ENCODE data around the gene VPS4A. TPM values are rescaled to one million over a fixed set of nuclear protein-coding genes. Genes with fewer than 3 reads are reported as not detected.

Gene VPS4A
- polyA plus RNA-seq, 1 donor (not counting 4 experiments of a cell fraction or from before 2014, with no cell fraction given): 18.2 TPM

DNA sequence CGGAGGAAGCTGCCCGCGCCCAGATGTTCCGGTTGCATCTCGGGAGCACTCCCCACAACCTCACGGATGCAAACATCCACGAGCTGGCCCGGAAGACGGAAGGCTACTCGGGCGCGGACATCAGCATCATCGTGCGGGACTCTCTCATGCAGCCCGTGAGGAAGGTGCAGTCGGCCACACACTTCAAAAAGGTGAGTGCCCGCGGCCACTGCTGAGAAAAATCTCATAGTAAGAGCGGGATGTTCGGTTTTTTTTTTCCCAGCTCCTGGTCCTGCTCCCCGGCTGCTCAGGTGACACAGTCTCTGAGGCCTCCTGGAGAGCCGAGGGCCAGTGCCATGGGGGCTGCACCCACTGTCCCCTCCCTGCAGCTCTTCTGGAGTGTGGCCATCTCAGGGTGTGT, 9.9 kb downstream of the VPS4A start:
- Histone ChIP-seq H3K9me3 (ENCODE audit: control insufficient read depth, low read depth, low read length) (no peaks in the 10 kb centered on the region), H3K4me3 (ENCODE audit: control insufficient read depth in 2 of 3, extremely low read depth in 1 of 3, insufficient read depth in 2 of 3, low read depth in 1 of 3, low read length in 3 of 3) (no peak overlapping the region), H3K27me3 (ENCODE audit: control insufficient read depth, extremely low read depth, insufficient read depth, low read length) (no peaks in the 10 kb centered on the region), H3K9ac (ENCODE audit: control insufficient read depth, extremely low read depth, insufficient read depth, low read length) (no peak overlapping the region), H4K20me1 (ENCODE audit: control insufficient read depth, extremely low read depth, insufficient read depth, low read length) (peaks cover 5% of the 10 kb centered on the region), H3K4me2 (ENCODE audit: control insufficient read depth, extremely low read depth, insufficient read depth, low read depth, low read length) (no peak overlapping the region), H3K79me2 (ENCODE audit: control insufficient read depth, insufficient read depth, low read length) (peaks cover 49% of the 10 kb centered on the region), H3K9me1 (ENCODE audit: control insufficient read depth, extremely low read depth, insufficient read depth, low read length) (no peaks in the 10 kb centered on the region), H3K4me1 (ENCODE audit: control insufficient read depth, extremely low read depth, insufficient read depth, low read length) (no peaks in the 10 kb centered on the region), H3K36me3 (ENCODE audit: control insufficient read depth in 2 of 2, extremely low read depth in 1 of 2, insufficient read depth in 2 of 2, low read length in 2 of 2) (peaks cover 57 to 68% of the 10 kb centered on the region in 2 experiments), H3K27ac (ENCODE audit: control insufficient read depth, insufficient read depth, low read length) (no peak overlapping the region), H2AFZ (ENCODE audit: control insufficient read depth, low read length) (no peak overlapping the region)
- no peak for FAIRE-seq
- DNase-seq (ENCODE audit: low read depth, low spot score): no peak
- TF ChIP-seq EZH2 (IDR thresholded peaks at IDR 0.05; ENCODE audit: low read length) (no peak), CTCF (optimal IDR thresholded peaks at IDR 0.05 in 1 of 3, IDR thresholded peaks at IDR 0.05 in 1 of 3, conservative IDR thresholded peaks at IDR 0.05 in 1 of 3; ENCODE audit: extremely low read depth in 1 of 3, insufficient read depth in 2 of 3, low read length in 3 of 3) (no peak)
- dilution Hi-C loops (cut with MboI; ENCODE audit: extremely low pct_ligation_motif_present, low sequenced_read_pairs): no loop called here

DNA sequence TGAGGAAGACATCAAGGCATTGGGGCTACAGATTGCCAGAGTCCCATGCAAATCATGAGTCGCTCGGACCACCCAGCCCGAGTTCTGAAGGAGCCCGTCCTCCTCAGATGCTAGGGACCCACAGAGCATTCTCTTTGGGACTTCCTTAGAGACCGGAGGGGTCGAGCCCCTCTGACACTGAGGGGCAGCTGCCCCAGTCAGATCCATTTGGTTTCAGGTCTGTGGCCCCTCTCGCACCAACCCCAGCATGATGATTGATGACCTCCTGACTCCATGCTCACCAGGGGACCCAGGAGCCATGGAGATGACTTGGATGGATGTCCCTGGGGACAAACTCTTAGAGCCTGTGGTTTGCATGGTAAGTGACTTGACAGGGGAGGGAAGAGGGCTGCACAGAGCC, 11.2 kb downstream of the VPS4A start:
- Histone ChIP-seq H3K79me2 (ENCODE audit: control insufficient read depth, insufficient read depth, low read length) (peaks cover 53% of the 10 kb centered on the region), H2AFZ (ENCODE audit: control insufficient read depth, low read length) (no peak overlapping the region), H3K9ac (ENCODE audit: control insufficient read depth, extremely low read depth, insufficient read depth, low read length) (no peak overlapping the region), H3K4me3 (ENCODE audit: control insufficient read depth in 2 of 3, extremely low read depth in 1 of 3, insufficient read depth in 2 of 3, low read depth in 1 of 3, low read length in 3 of 3) (no peak overlapping the region), H3K27ac (ENCODE audit: control insufficient read depth, insufficient read depth, low read length) (no peak overlapping the region), H3K4me1 (ENCODE audit: control insufficient read depth, extremely low read depth, insufficient read depth, low read length) (no peaks in the 10 kb centered on the region), H3K9me1 (ENCODE audit: control insufficient read depth, extremely low read depth, insufficient read depth, low read length) (no peaks in the 10 kb centered on the region), H4K20me1 (ENCODE audit: control insufficient read depth, extremely low read depth, insufficient read depth, low read length) (peaks cover 10% of the 10 kb centered on the region), H3K4me2 (ENCODE audit: control insufficient read depth, extremely low read depth, insufficient read depth, low read depth, low read length) (no peak overlapping the region), H3K27me3 (ENCODE audit: control insufficient read depth, extremely low read depth, insufficient read depth, low read length) (no peaks in the 10 kb centered on the region), H3K36me3 (ENCODE audit: control insufficient read depth in 2 of 2, extremely low read depth in 1 of 2, insufficient read depth in 2 of 2, low read length in 2 of 2) (peaks cover 54 to 68% of the 10 kb centered on the region in 2 experiments), H3K9me3 (ENCODE audit: control insufficient read depth, low read depth, low read length) (no peaks in the 10 kb centered on the region)
- dilution Hi-C loops (cut with MboI; ENCODE audit: extremely low pct_ligation_motif_present, low sequenced_read_pairs): no loop called here
- no peak for TF ChIP-seq EZH2 (IDR thresholded peaks at IDR 0.05; ENCODE audit: low read length)
- no peak for TF ChIP-seq CTCF (optimal IDR thresholded peaks at IDR 0.05 in 1 of 3, IDR thresholded peaks at IDR 0.05 in 1 of 3, conservative IDR thresholded peaks at IDR 0.05 in 1 of 3; ENCODE audit: extremely low read depth in 1 of 3, insufficient read depth in 2 of 3, low read length in 3 of 3)
- DNase-seq (ENCODE audit: low read depth, low spot score) (no peak), FAIRE-seq (no peak)
